Measurements from ENCODE around the gene ZRANB3. TPM values are rescaled to one million over a fixed set of nuclear protein-coding genes. Genes with fewer than 3 reads are reported as not detected.

The ZRANB3 gene
- total and polyA plus RNA-seq, 2 experiments from 2014 or later, result 10.5 to 16.8 TPM

GRCh38 chr2:135096665-135097446 lies 434.2 kb downstream of the ZRANB3 start (continued):
- TF ChIP-seq CTCF (conservative IDR thresholded peaks at IDR 0.05; ENCODE audit: low read depth in 2 of 2), result no peak
- TF ChIP-seq POLR2AphosphoS5 (IDR thresholded peaks at IDR 0.05; ENCODE audit: low read depth), result no peak
- no peak for TF ChIP-seq JUNB (IDR thresholded peaks at IDR 0.05; ENCODE audit: unreplicated experiment)
- TF ChIP-seq EZH2 (IDR thresholded peaks at IDR 0.05; ENCODE audit: low read depth, unreplicated experiment), result no peak

GRCh38 chr2:135095591-135095990 lies 435.4 kb downstream of the ZRANB3 start:
- no peaks in the 10 kb centered on the region for H3F3A ChIP-seq (replicated peaks; ENCODE audit: low read depth)
- H4K20me1 ChIP-seq (replicated peaks; ENCODE audit: insufficient read depth), result no peaks in the 10 kb centered on the region
- H3K79me2 ChIP-seq (replicated peaks; ENCODE audit: insufficient read depth), result 0 out of 2 replicates have a peak, but pooled peaks cover 5% of the 10 kb centered on the region
- Mint-ChIP-seq H3K4me1 (no peaks in the 10 kb centered on the region), H3K9me3 (no peaks in the 10 kb centered on the region), H3K27me3 (ENCODE audit: insufficient read depth, low read depth, poor library complexity) (no peaks in the 10 kb centered on the region), H3K4me3 (no peak overlapping the region), H3K36me3 (ENCODE audit: low read depth) (peaks cover 6% of the 10 kb centered on the region; the same call in 2 of the 3 replicates), H3K27ac (no peak overlapping the region)
- ATAC-seq (no peak), DNase-seq (ENCODE audit: low spot score) (no peak)
- H3K4me1 ChIP-seq (ENCODE audit: insufficient read depth), result no peaks in the 10 kb centered on the region
- no peak overlapping the region for H3K27ac ChIP-seq (ENCODE audit: low read depth)
- no peaks in the 10 kb centered on the region for H3K9me2 ChIP-seq (ENCODE audit: insufficient read depth)
- H3K36me3 ChIP-seq (ENCODE audit: insufficient read depth), result no peaks in the 10 kb centered on the region
- H3K27me3 ChIP-seq (ENCODE audit: insufficient read depth), result no peaks in the 10 kb centered on the region
- no peak overlapping the region for H2AFZ ChIP-seq
- H3K4me3 ChIP-seq, result no peak overlapping the region
- H3K4me2 ChIP-seq, result no peak overlapping the region
- no peak for TF ChIP-seq NANOG (IDR thresholded peaks at IDR 0.05; ENCODE audit: borderline replicate concordance)
- no peak for TF ChIP-seq ZNF331 (CRISPR knock-in tag; IDR thresholded peaks at IDR 0.05; ENCODE audit: low read depth)
- TF ChIP-seq JUNB (IDR thresholded peaks at IDR 0.05; ENCODE audit: unreplicated experiment), result no peak
- no peak for TF ChIP-seq EZH2phosphoT487 (IDR thresholded peaks at IDR 0.05; ENCODE audit: unreplicated experiment)
- TF ChIP-seq STAT1 (IDR thresholded peaks at IDR 0.05; ENCODE audit: unreplicated experiment), result no peak
- TF ChIP-seq CREB1 (CRISPR knock-in tag; IDR thresholded peaks at IDR 0.05; ENCODE audit: low read depth), result no peak
- no peak for TF ChIP-seq ZNF114 (CRISPR knock-in tag; IDR thresholded peaks at IDR 0.05)
- TF ChIP-seq EZH2 (IDR thresholded peaks at IDR 0.05; ENCODE audit: low read depth, unreplicated experiment), result no peak
- TF ChIP-seq ETS1 (IDR thresholded peaks at IDR 0.05), result no peak
- no peak for TF ChIP-seq ZNF462 (CRISPR knock-in tag; IDR thresholded peaks at IDR 0.05)

Data from GM23338 (cell line).